ENCODE measurements around the gene PRND.
"Not testable (repeated sequence)": the region's sequence is repeated elsewhere in the genome, so short reads cannot be mapped to it uniquely, and the experiment has no call there.

PRND gene

GRCh38 chr20:4764805-4765204 lies 43.1 kb downstream of the PRND start:
- Histone ChIP-seq H3K27me3 (ENCODE audit: insufficient read depth, low read length) (no peaks in the 10 kb centered on the region), H3K9me3 (ENCODE audit: low read length) (no peaks in the 10 kb centered on the region), H2AFZ (ENCODE audit: low read depth, low read length) (no peak overlapping the region), H3K4me1 (ENCODE audit: insufficient read depth, low read length) (no peaks in the 10 kb centered on the region), H3K4me3 (ENCODE audit: low read length) (no peak overlapping the region), H3K36me3 (ENCODE audit: insufficient read depth, low read length) (no peaks in the 10 kb centered on the region)

DNA sequence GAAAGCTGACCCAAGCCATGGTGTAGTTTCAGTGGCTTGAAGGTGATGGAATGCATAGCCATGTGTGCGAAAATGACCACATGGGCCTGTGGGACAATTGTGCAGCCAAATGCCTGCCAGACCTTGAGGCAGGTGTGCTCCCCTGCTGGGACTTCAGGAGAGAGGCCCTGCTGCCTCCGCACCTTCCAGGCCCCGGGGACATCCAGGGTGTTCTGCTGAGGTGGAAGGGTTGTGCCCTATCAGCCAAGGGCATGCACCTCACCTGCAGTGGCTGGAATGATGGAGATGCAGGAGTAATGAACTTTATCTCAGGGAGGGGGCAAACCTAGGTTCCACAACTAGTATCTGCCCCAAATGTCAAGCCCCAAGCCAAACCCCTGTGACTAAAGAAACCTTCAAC lies 44.0 kb downstream of the PRND start:
- Histone ChIP-seq H2AFZ (ENCODE audit: low read depth, low read length) (no peak overlapping the region), H3K27me3 (ENCODE audit: insufficient read depth, low read length) (no peaks in the 10 kb centered on the region), H3K4me1 (ENCODE audit: insufficient read depth, low read length) (no peaks in the 10 kb centered on the region), H3K9me3 (ENCODE audit: low read length) (peaks cover 2% of the 10 kb centered on the region), H3K36me3 (ENCODE audit: insufficient read depth, low read length) (no peaks in the 10 kb centered on the region), H3K4me3 (ENCODE audit: low read length) (no peak overlapping the region)

GRCh38 chr20:4766631-4767030 lies 44.9 kb downstream of the PRND start:
- Histone ChIP-seq H3K4me3 (ENCODE audit: low read length) (no peak overlapping the region), H3K9me3 (ENCODE audit: low read length) (peaks cover 4% of the 10 kb centered on the region), H3K4me1 (ENCODE audit: insufficient read depth, low read length) (no peaks in the 10 kb centered on the region), H3K27me3 (ENCODE audit: insufficient read depth, low read length) (peaks cover 2% of the 10 kb centered on the region), H3K36me3 (ENCODE audit: insufficient read depth, low read length) (no peaks in the 10 kb centered on the region), H2AFZ (ENCODE audit: low read depth, low read length) (no peak overlapping the region)

DNA sequence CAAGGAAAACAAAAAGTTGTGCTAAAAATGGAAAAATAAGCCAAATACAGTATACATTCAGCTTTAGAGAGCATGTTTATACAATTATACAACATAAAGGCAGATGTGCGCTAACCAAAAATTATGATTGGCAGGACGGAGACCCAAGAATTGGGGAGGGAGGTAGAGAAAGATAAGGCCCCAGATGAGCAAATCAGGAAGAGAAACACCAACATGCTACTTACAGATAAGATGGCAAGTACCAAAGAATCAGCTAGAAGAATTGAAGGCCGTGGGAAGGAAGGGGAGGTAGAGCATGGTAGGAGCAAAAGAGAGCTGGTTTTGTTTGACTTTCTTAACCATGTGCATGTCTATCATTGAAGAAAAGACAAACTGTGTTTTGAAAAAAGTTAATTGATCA lies 45.4 kb downstream of the PRND start:
- Histone ChIP-seq H3K9me3 (ENCODE audit: low read length) (peaks cover 8% of the 10 kb centered on the region), H3K4me1 (ENCODE audit: insufficient read depth, low read length) (no peaks in the 10 kb centered on the region), H3K4me3 (ENCODE audit: low read length) (no peak overlapping the region), H3K27me3 (ENCODE audit: insufficient read depth, low read length) (peaks cover 3% of the 10 kb centered on the region), H2AFZ (ENCODE audit: low read depth, low read length) (no peak overlapping the region), H3K36me3 (ENCODE audit: insufficient read depth, low read length) (no peaks in the 10 kb centered on the region)

GRCh38 chr20:4769328-4769727 lies 47.6 kb downstream of the PRND start:
- Histone ChIP-seq H3K9me3 (ENCODE audit: low read length) (peaks cover 10% of the 10 kb centered on the region), H3K27me3 (ENCODE audit: insufficient read depth, low read length) (peaks cover 3% of the 10 kb centered on the region), H3K4me1 (ENCODE audit: insufficient read depth, low read length) (no peaks in the 10 kb centered on the region), H2AFZ (ENCODE audit: low read depth, low read length) (no peak overlapping the region), H3K4me3 (ENCODE audit: low read length) (no peak overlapping the region), H3K36me3 (ENCODE audit: insufficient read depth, low read length) (no peaks in the 10 kb centered on the region)

- H3K27me3 ChIP-seq (ENCODE audit: insufficient read depth, low read length) = peaks cover 3% of the 10 kb centered on the region
- peaks cover 10% of the 10 kb centered on the region for H3K9me3 ChIP-seq (ENCODE audit: low read length)
- H2AFZ ChIP-seq (ENCODE audit: low read depth, low read length) = no peak overlapping the region
- no peaks in the 10 kb centered on the region for H3K4me1 ChIP-seq (ENCODE audit: insufficient read depth, low read length)
- no peaks in the 10 kb centered on the region for H3K36me3 ChIP-seq (ENCODE audit: insufficient read depth, low read length)
- H3K4me3 ChIP-seq (ENCODE audit: low read length) = no peak overlapping the region
Measured at GRCh38 chr20:4770026-4770425, 48.3 kb downstream of the PRND start.

DNA sequence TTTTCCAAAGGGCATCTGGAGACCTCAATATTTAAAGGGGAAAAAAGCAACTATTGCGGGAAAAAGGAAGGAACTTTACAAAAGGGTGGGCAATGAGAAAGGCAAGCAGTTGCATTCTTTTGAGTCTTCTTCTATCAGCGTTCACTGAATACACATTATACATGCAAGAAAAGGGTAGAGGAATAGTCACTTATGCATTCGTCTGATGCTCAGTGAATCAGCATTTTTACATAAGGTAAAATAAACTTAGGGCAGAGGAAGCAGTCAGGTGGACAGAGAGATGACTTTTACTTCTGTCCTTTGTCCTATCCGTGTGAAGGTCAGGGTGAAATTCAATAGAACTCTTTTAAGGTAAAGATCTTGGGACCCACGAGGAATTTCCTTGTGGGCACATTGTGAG lies 49.3 kb downstream of the PRND start:
- no peaks in the 10 kb centered on the region for H3K4me1 ChIP-seq (ENCODE audit: insufficient read depth, low read length)
- peaks cover 10% of the 10 kb centered on the region for H3K9me3 ChIP-seq (ENCODE audit: low read length)
- H2AFZ ChIP-seq (ENCODE audit: low read depth, low read length) = no peak overlapping the region
- H3K27me3 ChIP-seq (ENCODE audit: insufficient read depth, low read length) = peaks cover 3% of the 10 kb centered on the region
- H3K4me3 ChIP-seq (ENCODE audit: low read length) = no peak overlapping the region
- no peaks in the 10 kb centered on the region for H3K36me3 ChIP-seq (ENCODE audit: insufficient read depth, low read length)

GRCh38 chr20:4772132-4772531 lies 50.4 kb downstream of the PRND start:
- H3K27me3 ChIP-seq (ENCODE audit: insufficient read depth, low read length) = peaks cover 3% of the 10 kb centered on the region
- no peak overlapping the region for H3K4me3 ChIP-seq (ENCODE audit: low read length)
- H3K9me3 ChIP-seq (ENCODE audit: low read length) = peaks cover 10% of the 10 kb centered on the region
- no peaks in the 10 kb centered on the region for H3K4me1 ChIP-seq (ENCODE audit: insufficient read depth, low read length)
- no peak overlapping the region for H2AFZ ChIP-seq (ENCODE audit: low read depth, low read length)
- H3K36me3 ChIP-seq (ENCODE audit: insufficient read depth, low read length) = no peaks in the 10 kb centered on the region

- H3K4me1 ChIP-seq (ENCODE audit: insufficient read depth, low read length); H3K4me3 ChIP-seq (ENCODE audit: low read length); H3K27me3 ChIP-seq (ENCODE audit: insufficient read depth, low read length); H3K9me3 ChIP-seq (ENCODE audit: low read length); H2AFZ ChIP-seq (ENCODE audit: low read depth, low read length); H3K36me3 ChIP-seq (ENCODE audit: insufficient read depth, low read length): not testable (repeated sequence)
Measured at GRCh38 chr20:4773014-4773413, 51.3 kb downstream of the PRND start.

- Histone ChIP-seq H3K4me1 (ENCODE audit: insufficient read depth, low read length) (no peaks in the 10 kb centered on the region), H3K9me3 (ENCODE audit: low read length) (peaks cover 10% of the 10 kb centered on the region), H3K27me3 (ENCODE audit: insufficient read depth, low read length) (peaks cover 3% of the 10 kb centered on the region), H3K36me3 (ENCODE audit: insufficient read depth, low read length) (no peaks in the 10 kb centered on the region), H3K4me3 (ENCODE audit: low read length) (no peak overlapping the region), H2AFZ (ENCODE audit: low read depth, low read length) (no peak overlapping the region)
Measured at GRCh38 chr20:4773736-4774135, 52.0 kb downstream of the PRND start.

DNA sequence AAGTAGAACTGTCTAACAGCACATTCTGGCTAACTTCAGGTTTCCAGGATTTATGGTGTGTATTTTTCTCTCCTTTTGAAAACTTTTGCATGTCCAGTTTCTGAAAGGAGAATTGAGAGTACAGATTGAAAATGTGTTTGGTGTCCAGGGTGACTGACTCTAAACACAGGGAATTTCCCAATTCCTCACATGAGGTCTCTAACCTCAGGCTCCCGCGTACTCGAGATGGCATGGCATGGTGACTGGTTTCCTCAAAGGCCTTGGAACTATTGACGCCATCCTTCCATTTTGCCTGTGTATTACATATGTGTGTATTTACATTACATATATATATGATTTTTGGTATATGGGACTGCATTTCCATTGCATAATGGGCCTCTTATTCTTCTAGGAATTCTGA lies 52.5 kb downstream of the PRND start:
- Histone ChIP-seq H3K36me3 (ENCODE audit: insufficient read depth, low read length) (no peaks in the 10 kb centered on the region), H2AFZ (ENCODE audit: low read depth, low read length) (no peak overlapping the region), H3K9me3 (ENCODE audit: low read length) (peaks cover 10% of the 10 kb centered on the region), H3K27me3 (ENCODE audit: insufficient read depth, low read length) (peaks cover 3% of the 10 kb centered on the region), H3K4me1 (ENCODE audit: insufficient read depth, low read length) (no peaks in the 10 kb centered on the region), H3K4me3 (ENCODE audit: low read length) (no peak overlapping the region)

GRCh38 chr20:4775322-4776078 lies 53.8 kb downstream of the PRND start:
- Histone ChIP-seq H3K36me3 (ENCODE audit: insufficient read depth, low read length) (no peaks in the 10 kb centered on the region), H2AFZ (ENCODE audit: low read depth, low read length) (no peak overlapping the region), H3K27me3 (ENCODE audit: insufficient read depth, low read length) (peaks cover 3% of the 10 kb centered on the region), H3K4me1 (ENCODE audit: insufficient read depth, low read length) (no peaks in the 10 kb centered on the region), H3K9me3 (ENCODE audit: low read length) (peaks cover 10% of the 10 kb centered on the region), H3K4me3 (ENCODE audit: low read length) (no peak overlapping the region)

DNA sequence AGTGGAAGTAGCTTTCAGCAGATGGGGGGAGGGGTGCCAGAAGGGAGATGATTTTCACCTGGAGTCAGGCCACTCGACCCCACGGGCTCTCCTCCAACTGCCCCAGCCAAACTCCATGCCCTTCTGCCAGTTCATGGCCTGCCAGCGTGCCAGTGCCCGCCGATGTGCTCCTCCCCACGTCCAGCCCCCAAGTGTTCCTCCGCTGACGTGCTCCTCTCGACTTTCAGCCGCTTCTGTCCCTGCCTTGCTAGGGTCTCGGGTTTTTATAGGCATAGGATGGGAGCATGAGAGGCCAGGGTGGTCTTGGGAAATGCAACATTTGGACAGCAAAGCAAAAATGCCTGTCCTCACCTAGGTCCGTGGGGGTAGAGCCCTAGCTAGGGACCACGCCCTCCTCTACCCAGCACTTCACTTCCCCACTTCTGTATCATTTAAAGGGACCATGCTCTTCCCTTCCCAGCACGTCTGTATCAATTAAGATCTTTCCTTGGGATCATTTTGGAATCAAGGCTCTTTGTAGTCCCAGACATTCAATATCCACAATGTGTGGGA lies 54.4 kb downstream of the PRND start:
- peaks cover 8% of the 10 kb centered on the region for H3K9me3 ChIP-seq (ENCODE audit: low read length)
- no peak overlapping the region for H3K4me3 ChIP-seq (ENCODE audit: low read length)
- peaks cover under 1% of the 10 kb centered on the region for H3K36me3 ChIP-seq (ENCODE audit: insufficient read depth, low read length)
- no peaks in the 10 kb centered on the region for H3K4me1 ChIP-seq (ENCODE audit: insufficient read depth, low read length)
- no peak overlapping the region for H2AFZ ChIP-seq (ENCODE audit: low read depth, low read length)
- H3K27me3 ChIP-seq (ENCODE audit: insufficient read depth, low read length) = peaks cover 3% of the 10 kb centered on the region

Measured in neuron (in vitro differentiated cells).